HepG2 (cell line): ENCODE data around the gene RERE. TPM values are rescaled to one million over a fixed set of nuclear protein-coding genes. Genes with fewer than 3 reads are reported as not detected.

Source experiments
- CENPX ChIP-seq: sonication (generic); formaldehyde crosslinking; IDR thresholded peaks from 2 replicates; pipeline ENCODE4 v1.9.0; 2021; ENCODE audit warnings: mild to moderate bottlenecking, missing genetic modification reagents, moderate library complexity
- NFATC3 ChIP-seq: sonication (generic); formaldehyde crosslinking; IDR thresholded peaks from 2 replicates; pipeline ENCODE4 v1.5.1; 2020; ENCODE audit warnings: mild to moderate bottlenecking, missing genetic modification reagents
- PHF20 ChIP-seq: sonication (generic); formaldehyde crosslinking; IDR thresholded peaks from 2 replicates; pipeline ENCODE4 v1.5.0; 2020; ENCODE audit warnings: mild to moderate bottlenecking, missing genetic modification reagents
- PRPF4 ChIP-seq: fragments of 200-400 bp; formaldehyde crosslinking; IDR thresholded peaks from 2 replicates; pipeline ENCODE4 v1.6.1; 2016; ENCODE audit warnings: low read length, low read depth; ENCODE audit not compliant: poor library complexity, severe bottlenecking
- SAP130 ChIP-seq: IDR thresholded peaks from 2 replicates; pipeline ENCODE4 v1.6.1; 2016; ENCODE audit warnings: low read depth
- SP140L ChIP-seq: sonication (generic); formaldehyde crosslinking; IDR thresholded peaks from 2 replicates; pipeline ENCODE4 v1.4.0; 2020; ENCODE audit warnings: missing genetic modification reagents, borderline replicate concordance
- SRY ChIP-seq: sonication (generic); formaldehyde crosslinking; IDR thresholded peaks from 2 replicates; pipeline ENCODE4 v1.8.0; 2022; ENCODE audit warnings: mild to moderate bottlenecking, missing genetic modification reagents
- TGIF2 ChIP-seq: IDR thresholded peaks from 2 replicates; pipeline ENCODE4 v1.6.1; 2016; ENCODE audit warnings: control low read depth, missing compliant biosample characterization
- ZNF260 ChIP-seq: sonication (generic); formaldehyde crosslinking; IDR thresholded peaks from 2 replicates; pipeline ENCODE4 v1.4.0; 2020; ENCODE audit warnings: missing genetic modification reagents, low read depth, mild to moderate bottlenecking, borderline replicate concordance
- ZNF335 ChIP-seq: sonication (generic); formaldehyde crosslinking; IDR thresholded peaks from 2 replicates; pipeline ENCODE4 v1.4.0; 2020; ENCODE audit warnings: missing genetic modification reagents
- ZNF547 ChIP-seq: sonication (generic); formaldehyde crosslinking; IDR thresholded peaks from 2 replicates; pipeline ENCODE4 v1.5.1; 2020; ENCODE audit warnings: mild to moderate bottlenecking, missing genetic modification reagents
- ZNF614 ChIP-seq: IDR thresholded peaks from 2 replicates; pipeline ENCODE4 v1.6.1; 2018; ENCODE audit warnings: missing biosample characterization, missing genetic modification reagents, inconsistent platforms, borderline replicate concordance
- ZNF644 ChIP-seq: IDR thresholded peaks from 2 replicates; pipeline ENCODE4 v1.6.1; 2016; ENCODE audit warnings: low read depth
- polyA plus RNA-seq, 8 experiments: library from polyadenylated mRNA; depleted of rRNA in 3 of 8; stranded (reverse) in 7 of 8; unstranded in 1 of 8; fragments of >200 nt; fragmentation: Illumina TruSeq in 4 of 8; extraction: Trizol in 4 of 8; gene quantifications; 2 replicates each; pipeline versions ENCODE4 v1.2.1 to v1.2.3, GENCODE V29; 2011 to 2016; ENCODE audit warnings: low read depth in 4 of 8, missing spikeins in 1 of 8, mixed read lengths in 1 of 8; ENCODE audit not compliant: insufficient read depth in 1 of 8
- total RNA-seq, 5 experiments: library from RNA; depleted of rRNA; stranded (reverse); fragments of >200 nt; fragmentation: Illumina TruSeq; extraction: Trizol; gene quantifications; 2 replicates each; pipeline ENCODE4 v1.2.3, GENCODE V29; 2016; ENCODE audit warnings: low read depth in 1 of 5
- TF ChIP-seq, protein P1 (sequence below): IDR thresholded peaks from 2 replicates; pipeline ENCODE4 v1.6.1; 2018; ENCODE audit warnings: missing genetic modification reagents
- TF ChIP-seq, protein P2 (sequence below): sonication (generic); formaldehyde crosslinking; IDR thresholded peaks from 2 replicates; pipeline ENCODE4 v1.4.0; 2020; ENCODE audit warnings: missing genetic modification reagents
- TF ChIP-seq, protein P3 (sequence below): IDR thresholded peaks from 2 replicates; pipeline ENCODE4 v1.6.1; 2012; ENCODE audit warnings: low read depth, low read length, improper control_type of control experiment
- TF ChIP-seq, protein P4 (sequence below): sonication (generic); formaldehyde crosslinking; IDR thresholded peaks from 2 replicates; pipeline ENCODE4 v1.4.0; 2020; ENCODE audit warnings: mild to moderate bottlenecking, missing genetic modification reagents
- TF ChIP-seq, protein P5 (sequence below): sonication (generic); formaldehyde crosslinking; IDR thresholded peaks from 2 replicates; pipeline ENCODE4 v1.5.0; 2020; ENCODE audit warnings: mild to moderate bottlenecking, missing genetic modification reagents, moderate library complexity
- TF ChIP-seq, protein P6 (sequence below): sonication (generic); formaldehyde crosslinking; IDR thresholded peaks from 2 replicates; pipeline ENCODE4 v1.4.0; 2020; ENCODE audit warnings: mild to moderate bottlenecking, missing genetic modification reagents

The RERE gene
- total and polyA plus RNA-seq, 2 of the 13 experiments (the other 11 are each of a cell fraction or from before 2014, with no cell fraction given) = 18.3 to 21.9 TPM

DNA sequence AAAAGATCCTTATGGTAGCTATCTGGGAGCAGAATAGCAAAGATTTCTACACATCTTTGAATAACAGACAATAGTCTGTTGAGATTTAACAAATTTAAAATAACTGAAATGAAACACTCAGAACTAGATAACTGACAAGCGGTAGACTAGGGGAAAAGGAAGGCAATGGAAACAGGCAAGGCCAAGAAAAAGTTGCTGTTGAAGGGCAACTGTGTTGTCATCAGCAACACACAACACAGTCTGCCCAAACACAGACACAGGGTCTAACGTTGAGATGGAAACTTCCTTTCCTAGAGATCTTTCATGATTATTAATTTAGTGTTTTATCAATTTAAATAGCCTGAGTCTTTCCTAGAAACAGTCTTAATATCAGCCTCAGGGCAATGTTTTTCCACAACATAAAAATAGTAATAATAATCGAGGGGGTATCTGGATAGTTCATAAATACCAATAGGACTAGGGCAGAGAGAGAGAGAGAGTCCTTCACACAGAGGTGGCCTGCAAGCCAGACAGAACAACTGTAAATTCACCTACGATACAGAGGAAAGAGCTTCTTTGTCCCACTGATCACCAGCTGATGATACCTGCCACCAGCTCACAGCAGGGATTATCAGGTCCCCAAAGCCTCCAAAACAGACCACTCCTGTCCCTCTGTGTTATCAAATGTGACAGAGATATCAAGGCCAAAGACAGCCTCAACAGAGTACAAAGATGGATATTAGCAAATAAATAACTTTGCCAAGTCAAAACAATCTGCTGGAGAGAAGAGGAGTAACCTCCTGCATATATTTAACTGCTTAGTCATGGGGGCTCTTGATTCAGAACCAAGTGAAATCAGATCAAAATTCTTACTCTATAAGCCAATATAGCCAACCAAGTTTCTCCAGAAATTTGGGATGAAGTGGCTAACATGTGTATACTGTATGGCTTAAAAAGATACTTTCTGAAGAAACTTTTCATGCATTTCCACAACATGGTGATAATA is 254.3 kb downstream of the RERE start (continued):
- TF ChIP-seq, protein P1, sequence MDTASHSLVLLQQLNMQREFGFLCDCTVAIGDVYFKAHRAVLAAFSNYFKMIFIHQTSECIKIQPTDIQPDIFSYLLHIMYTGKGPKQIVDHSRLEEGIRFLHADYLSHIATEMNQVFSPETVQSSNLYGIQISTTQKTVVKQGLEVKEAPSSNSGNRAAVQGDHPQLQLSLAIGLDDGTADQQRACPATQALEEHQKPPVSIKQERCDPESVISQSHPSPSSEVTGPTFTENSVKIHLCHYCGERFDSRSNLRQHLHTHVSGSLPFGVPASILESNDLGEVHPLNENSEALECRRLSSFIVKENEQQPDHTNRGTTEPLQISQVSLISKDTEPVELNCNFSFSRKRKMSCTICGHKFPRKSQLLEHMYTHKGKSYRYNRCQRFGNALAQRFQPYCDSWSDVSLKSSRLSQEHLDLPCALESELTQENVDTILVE (CRISPR knock-in tag) = 0 out of 2 replicates have a peak, but pooled peaks have one; percentile 16
- TF ChIP-seq PHF20 (no peak), ZNF614 (CRISPR knock-in tag) (peak; percentile 38; the same call in 1 of the 2 replicates), ZNF644 (CRISPR knock-in tag) (no peak), SP140L (no peak), ZNF260 (no peak), PRPF4 (no peak), TGIF2 (CRISPR knock-in tag) (0 out of 2 replicates have a peak, but pooled peaks have one; percentile 28), SAP130 (CRISPR knock-in tag) (peak; percentile 20), CENPX (no peak), SRY (CRISPR knock-in tag) (no peak), ZNF335 (CRISPR knock-in tag) (no peak), NFATC3 (CRISPR knock-in tag) (no peak), ZNF547 (CRISPR knock-in tag) (no peak)
- TF ChIP-seq, protein P2, sequence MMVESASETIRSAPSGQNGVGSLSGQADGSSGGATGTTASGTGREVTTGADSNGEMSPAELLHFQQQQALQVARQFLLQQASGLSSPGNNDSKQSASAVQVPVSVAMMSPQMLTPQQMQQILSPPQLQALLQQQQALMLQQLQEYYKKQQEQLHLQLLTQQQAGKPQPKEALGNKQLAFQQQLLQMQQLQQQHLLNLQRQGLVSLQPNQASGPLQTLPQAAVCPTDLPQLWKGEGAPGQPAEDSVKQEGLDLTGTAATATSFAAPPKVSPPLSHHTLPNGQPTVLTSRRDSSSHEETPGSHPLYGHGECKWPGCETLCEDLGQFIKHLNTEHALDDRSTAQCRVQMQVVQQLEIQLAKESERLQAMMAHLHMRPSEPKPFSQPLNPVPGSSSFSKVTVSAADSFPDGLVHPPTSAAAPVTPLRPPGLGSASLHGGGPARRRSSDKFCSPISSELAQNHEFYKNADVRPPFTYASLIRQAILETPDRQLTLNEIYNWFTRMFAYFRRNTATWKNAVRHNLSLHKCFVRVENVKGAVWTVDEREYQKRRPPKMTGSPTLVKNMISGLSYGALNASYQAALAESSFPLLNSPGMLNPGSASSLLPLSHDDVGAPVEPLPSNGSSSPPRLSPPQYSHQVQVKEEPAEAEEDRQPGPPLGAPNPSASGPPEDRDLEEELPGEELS = 0 out of 2 replicates have a peak, but pooled peaks have one; percentile 15
- TF ChIP-seq, protein P3, sequence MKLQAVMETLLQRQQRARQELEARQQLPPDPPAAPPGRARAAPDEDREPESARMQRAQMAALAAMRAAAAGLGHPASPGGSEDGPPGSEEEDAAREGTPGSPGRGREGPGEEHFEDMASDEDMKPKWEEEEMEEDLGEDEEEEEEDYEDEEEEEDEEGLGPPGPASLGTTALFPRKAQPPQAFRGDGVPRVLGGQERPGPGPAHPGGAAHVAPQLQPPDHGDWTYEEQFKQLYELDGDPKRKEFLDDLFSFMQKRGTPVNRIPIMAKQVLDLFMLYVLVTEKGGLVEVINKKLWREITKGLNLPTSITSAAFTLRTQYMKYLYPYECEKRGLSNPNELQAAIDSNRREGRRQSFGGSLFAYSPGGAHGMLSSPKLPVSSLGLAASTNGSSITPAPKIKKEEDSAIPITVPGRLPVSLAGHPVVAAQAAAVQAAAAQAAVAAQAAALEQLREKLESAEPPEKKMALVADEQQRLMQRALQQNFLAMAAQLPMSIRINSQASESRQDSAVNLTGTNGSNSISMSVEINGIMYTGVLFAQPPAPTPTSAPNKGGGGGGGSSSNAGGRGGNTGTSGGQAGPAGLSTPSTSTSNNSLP = peak; percentile 5; the same call in 1 of the 2 replicates
- TF ChIP-seq, protein P4, sequence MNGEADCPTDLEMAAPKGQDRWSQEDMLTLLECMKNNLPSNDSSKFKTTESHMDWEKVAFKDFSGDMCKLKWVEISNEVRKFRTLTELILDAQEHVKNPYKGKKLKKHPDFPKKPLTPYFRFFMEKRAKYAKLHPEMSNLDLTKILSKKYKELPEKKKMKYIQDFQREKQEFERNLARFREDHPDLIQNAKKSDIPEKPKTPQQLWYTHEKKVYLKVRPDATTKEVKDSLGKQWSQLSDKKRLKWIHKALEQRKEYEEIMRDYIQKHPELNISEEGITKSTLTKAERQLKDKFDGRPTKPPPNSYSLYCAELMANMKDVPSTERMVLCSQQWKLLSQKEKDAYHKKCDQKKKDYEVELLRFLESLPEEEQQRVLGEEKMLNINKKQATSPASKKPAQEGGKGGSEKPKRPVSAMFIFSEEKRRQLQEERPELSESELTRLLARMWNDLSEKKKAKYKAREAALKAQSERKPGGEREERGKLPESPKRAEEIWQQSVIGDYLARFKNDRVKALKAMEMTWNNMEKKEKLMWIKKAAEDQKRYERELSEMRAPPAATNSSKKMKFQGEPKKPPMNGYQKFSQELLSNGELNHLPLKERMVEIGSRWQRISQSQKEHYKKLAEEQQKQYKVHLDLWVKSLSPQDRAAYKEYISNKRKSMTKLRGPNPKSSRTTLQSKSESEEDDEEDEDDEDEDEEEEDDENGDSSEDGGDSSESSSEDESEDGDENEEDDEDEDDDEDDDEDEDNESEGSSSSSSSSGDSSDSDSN (CRISPR knock-in tag) = no peak
- TF ChIP-seq, protein P5, sequence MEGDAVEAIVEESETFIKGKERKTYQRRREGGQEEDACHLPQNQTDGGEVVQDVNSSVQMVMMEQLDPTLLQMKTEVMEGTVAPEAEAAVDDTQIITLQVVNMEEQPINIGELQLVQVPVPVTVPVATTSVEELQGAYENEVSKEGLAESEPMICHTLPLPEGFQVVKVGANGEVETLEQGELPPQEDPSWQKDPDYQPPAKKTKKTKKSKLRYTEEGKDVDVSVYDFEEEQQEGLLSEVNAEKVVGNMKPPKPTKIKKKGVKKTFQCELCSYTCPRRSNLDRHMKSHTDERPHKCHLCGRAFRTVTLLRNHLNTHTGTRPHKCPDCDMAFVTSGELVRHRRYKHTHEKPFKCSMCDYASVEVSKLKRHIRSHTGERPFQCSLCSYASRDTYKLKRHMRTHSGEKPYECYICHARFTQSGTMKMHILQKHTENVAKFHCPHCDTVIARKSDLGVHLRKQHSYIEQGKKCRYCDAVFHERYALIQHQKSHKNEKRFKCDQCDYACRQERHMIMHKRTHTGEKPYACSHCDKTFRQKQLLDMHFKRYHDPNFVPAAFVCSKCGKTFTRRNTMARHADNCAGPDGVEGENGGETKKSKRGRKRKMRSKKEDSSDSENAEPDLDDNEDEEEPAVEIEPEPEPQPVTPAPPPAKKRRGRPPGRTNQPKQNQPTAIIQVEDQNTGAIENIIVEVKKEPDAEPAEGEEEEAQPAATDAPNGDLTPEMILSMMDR (CRISPR knock-in tag) = no peak
- TF ChIP-seq, protein P6, sequence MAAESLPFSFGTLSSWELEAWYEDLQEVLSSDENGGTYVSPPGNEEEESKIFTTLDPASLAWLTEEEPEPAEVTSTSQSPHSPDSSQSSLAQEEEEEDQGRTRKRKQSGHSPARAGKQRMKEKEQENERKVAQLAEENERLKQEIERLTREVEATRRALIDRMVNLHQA (CRISPR knock-in tag) = no peak
